ENCODE data around the gene SGSM1. TPM values are rescaled to one million over a fixed set of nuclear protein-coding genes. Genes with fewer than 3 reads are reported as not detected.

Gene SGSM1
- total and polyA plus RNA-seq, 2 of the 4 experiments (the other 2 are of a cell fraction), result not detected

- Histone ChIP-seq H4K8ac (ENCODE audit: low read depth in 2 of 2, low read length in 2 of 2) (no peak overlapping the region), H3K4me1 (ENCODE audit: control insufficient read depth, insufficient read depth, low read length) (no peaks in the 10 kb centered on the region), H4K5ac (ENCODE audit: low read depth, low read length) (no peak overlapping the region), H3K56ac (ENCODE audit: extremely low read depth, insufficient read depth, low read length) (no peak overlapping the region), H2BK120ac (ENCODE audit: low read depth, low read length) (no peak overlapping the region), H4K20me1 (ENCODE audit: insufficient read depth, low read length) (no peaks in the 10 kb centered on the region), H3K79me1 (ENCODE audit: low read depth in 1 of 2, low read length in 2 of 2) (no peaks in the 10 kb centered on the region), H3K14ac (replicated peaks; ENCODE audit: low read depth, low read length) (no peak overlapping the region), H3K4ac (ENCODE audit: low read depth, low read length) (no peak overlapping the region), H2AFZ (replicated peaks; ENCODE audit: low read length, poor library complexity) (no peak overlapping the region), H2AK5ac (ENCODE audit: low read depth, low read length) (no peak overlapping the region), H3K23ac (ENCODE audit: low read depth, low read length) (no peak overlapping the region), H4K91ac (ENCODE audit: insufficient read depth, low read depth, low read length) (no peak overlapping the region), H3K9me3 (ENCODE audit: control insufficient read depth, insufficient read depth, low read length) (no peaks in the 10 kb centered on the region), H3K27ac (ENCODE audit: insufficient read depth, low read length) (no peak overlapping the region), H3K9ac (ENCODE audit: low read depth, low read length) (no peak overlapping the region), H2BK5ac (ENCODE audit: low read depth, low read length, poor library complexity, severe bottlenecking) (no peak overlapping the region), H3K9me1 (ENCODE audit: insufficient read depth, low read length) (no peaks in the 10 kb centered on the region), H3K4me3 (ENCODE audit: insufficient read depth, low read depth, low read length) (no peak overlapping the region), H2BK20ac (ENCODE audit: low read depth, low read length) (no peak overlapping the region), H2AK9ac (replicated peaks; ENCODE audit: low read depth, low read length, poor library complexity) (no peak overlapping the region), H2BK15ac (ENCODE audit: low read depth, low read length) (no peak overlapping the region), H3K4me2 (ENCODE audit: low read depth, low read length) (no peak overlapping the region), H3K36me3 (ENCODE audit: control insufficient read depth, insufficient read depth, low read length) (no peaks in the 10 kb centered on the region), H3K18ac (ENCODE audit: low read depth, low read length) (no peak overlapping the region), H3K27me3 (ENCODE audit: control insufficient read depth, insufficient read depth, low read length) (no peaks in the 10 kb centered on the region; the same call in 1 of the 2 replicates)
- dilution Hi-C loops (cut with HindIII; ENCODE audit: low sequenced_read_pairs, unreplicated experiment) (no loop called here), in situ Hi-C loops (cut with MboI; ENCODE audit: low sequenced_read_pairs) (no loop called here), intact Hi-C loops (cut with micrococcal nuclease) (no loop called here)
- no peak for ATAC-seq (ENCODE audit: low read depth)
- ChIA-PET POLR2A (ENCODE audit: unreplicated experiment) (no interaction called here), CTCF (no interaction called here)
- TF ChIP-seq RAD21 (IDR thresholded peaks at IDR 0.05; ENCODE audit: low read length) (no peak), RFX5 (IDR thresholded peaks at IDR 0.05; ENCODE audit: low read depth, low read length) (no peak), CHD1 (IDR thresholded peaks at IDR 0.05; ENCODE audit: low read depth, low read length) (no peak), CEBPB (IDR thresholded peaks at IDR 0.05; ENCODE audit: low read depth, low read length) (no peak), ELK1 (IDR thresholded peaks at IDR 0.05; ENCODE audit: borderline replicate concordance, low read depth, low read length) (no peak)
- no peak for DNase-seq
- WGBS, 2 experiments (ENCODE audit: extremely low coverage in 2 of 2, insufficient read length in 1 of 2), result no CpG with 5 or more reads among the region's 2 CpGs
- BruUV-seq (replicated peaks), result no TSS peak
Observed at GRCh38 chr22:24887260-24887659, 81.2 kb downstream of the SGSM1 start.

All from IMR-90 (cell line).